CD4-positive, alpha-beta T cell treated with Interleukin-21 for 1 hour (primary cell): ENCODE measurements around the gene HLA-DPB1.

Experiments
- DNase-seq: peaks from one replicate; pipeline ENCODE4 v3.0.0-alpha.2; 2020

Gene HLA-DPB1

GRCh38 chr6:33105386-33105785 lies 29.6 kb downstream of the HLA-DPB1 start:
- DNase-seq: no peak

GRCh38 chr6:33105916-33106871 lies 30.4 kb downstream of the HLA-DPB1 start:
- DNase-seq: no peak

GRCh38 chr6:33107641-33108040 lies 31.9 kb downstream of the HLA-DPB1 start:
- no peak for DNase-seq

- no peak for DNase-seq
Measured at GRCh38 chr6:33108307-33108706, 32.5 kb downstream of the HLA-DPB1 start.

- DNase-seq: peak; percentile 71
Measured at GRCh38 chr6:33112148-33112547, 36.4 kb downstream of the HLA-DPB1 start.

GRCh38 chr6:33113755-33114154 lies 38.0 kb downstream of the HLA-DPB1 start:
- DNase-seq: no peak

- no peak for DNase-seq
Measured at GRCh38 chr6:33114406-33114805, 38.6 kb downstream of the HLA-DPB1 start.

GRCh38 chr6:33116417-33116816 lies 40.6 kb downstream of the HLA-DPB1 start:
- no peak for DNase-seq

- no peak for DNase-seq
Measured at GRCh38 chr6:33116841-33117711, 41.3 kb downstream of the HLA-DPB1 start.

GRCh38 chr6:33117811-33118277 lies 42.1 kb downstream of the HLA-DPB1 start:
- DNase-seq: no peak

- peak; percentile 81 for DNase-seq
Measured at GRCh38 chr6:33118525-33119123, 42.8 kb downstream of the HLA-DPB1 start.

- DNase-seq: no peak
Measured at GRCh38 chr6:33120001-33120400, 44.2 kb downstream of the HLA-DPB1 start.

- DNase-seq: no peak
Measured at GRCh38 chr6:33123181-33123580, 47.4 kb downstream of the HLA-DPB1 start.

GRCh38 chr6:33123732-33124524 lies 48.1 kb downstream of the HLA-DPB1 start:
- DNase-seq: peak; percentile 42

- no peak for DNase-seq
Measured at GRCh38 chr6:33124525-33124901, 48.7 kb downstream of the HLA-DPB1 start.

GRCh38 chr6:33124947-33125346 lies 49.2 kb downstream of the HLA-DPB1 start:
- DNase-seq: no peak

GRCh38 chr6:33126101-33126714 lies 50.4 kb downstream of the HLA-DPB1 start:
- DNase-seq: peak; percentile 51

GRCh38 chr6:33128318-33128717 lies 52.5 kb downstream of the HLA-DPB1 start:
- no peak for DNase-seq

GRCh38 chr6:33132081-33132524 lies 56.3 kb downstream of the HLA-DPB1 start:
- no peak for DNase-seq

GRCh38 chr6:33136310-33136900 lies 60.6 kb downstream of the HLA-DPB1 start:
- no peak for DNase-seq
